Right renal cortex interstitium (tissue), 3 donors: ENCODE data around the gene FCHSD2. TPM values are rescaled to one million over a fixed set of nuclear protein-coding genes. Genes with fewer than 3 reads are reported as not detected.
"Not testable (repeated sequence)": the region's sequence is repeated elsewhere in the genome, so short reads cannot be mapped to it uniquely, and the experiment has no call there.

ENCODE experiments used
- DNase-seq, 3 donors: peaks; one replicate each; pipeline ENCODE4 v3.0.0-alpha.2; 2013; ENCODE audit warnings: low read depth in 3 of 3, low spot score in 2 of 3
- polyA plus RNA-seq, 3 donors: library from polyadenylated mRNA; unstranded; fragments of 120-200 nt; gene quantifications; one replicate each; pipeline ENCODE4 v1.2.1, GENCODE V29; 2013; ENCODE audit not compliant: insufficient read length in 3 of 3

FCHSD2 gene
- polyA plus RNA-seq, 3 donors: 43.7 to 49.7 (median 47.2) TPM

DNA sequence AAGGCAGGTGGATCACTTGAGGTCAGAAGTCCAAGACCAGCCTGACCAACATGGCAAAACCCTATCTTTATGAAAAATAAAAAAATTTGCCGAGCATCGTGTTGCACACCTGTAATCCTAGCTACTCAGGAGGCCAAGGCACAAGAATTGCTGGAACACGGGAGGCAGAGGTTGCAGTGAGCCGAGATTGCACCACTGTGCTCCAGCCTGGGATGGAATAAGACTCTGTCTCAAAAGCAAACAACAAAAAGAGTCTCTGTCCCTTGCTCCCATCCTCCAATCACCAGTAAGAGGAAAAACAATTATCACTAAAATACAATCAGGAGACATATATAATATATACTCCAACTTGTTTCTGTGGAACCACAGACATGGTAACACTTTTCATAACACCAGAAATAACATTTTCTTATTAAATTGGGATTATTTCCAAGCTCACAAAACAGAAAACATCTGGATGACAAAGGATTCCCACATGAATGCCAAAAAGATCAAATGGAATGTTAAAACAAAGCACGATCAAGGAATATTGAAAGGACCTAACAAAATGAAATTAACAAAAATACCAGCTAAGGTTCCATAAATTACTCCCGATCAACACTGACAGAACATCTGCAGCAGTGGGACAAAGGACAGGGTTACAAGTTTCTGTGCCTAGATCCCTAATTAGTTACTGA lies 15.2 kb downstream of the FCHSD2 start:
- DNase-seq: no peak

DNA sequence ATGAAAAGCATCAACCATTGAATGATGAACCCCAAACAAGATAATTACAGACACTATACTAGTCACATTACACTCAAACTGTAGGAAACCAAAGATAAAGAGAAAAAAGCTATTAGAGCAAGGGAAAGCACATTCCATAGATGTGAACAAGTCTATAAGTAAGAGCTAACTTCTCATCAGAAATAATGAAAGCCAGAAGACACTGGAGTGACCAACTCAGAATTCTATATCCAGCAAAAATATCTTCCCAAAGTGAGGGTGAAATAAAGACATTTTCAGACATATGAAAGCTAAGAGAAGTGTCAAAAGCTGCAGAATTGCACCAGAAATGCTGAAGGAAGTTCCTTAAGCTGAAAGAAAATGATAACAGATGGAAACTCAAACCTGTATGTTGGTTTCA lies 17.3 kb downstream of the FCHSD2 start:
- DNase-seq: no peak

DNA sequence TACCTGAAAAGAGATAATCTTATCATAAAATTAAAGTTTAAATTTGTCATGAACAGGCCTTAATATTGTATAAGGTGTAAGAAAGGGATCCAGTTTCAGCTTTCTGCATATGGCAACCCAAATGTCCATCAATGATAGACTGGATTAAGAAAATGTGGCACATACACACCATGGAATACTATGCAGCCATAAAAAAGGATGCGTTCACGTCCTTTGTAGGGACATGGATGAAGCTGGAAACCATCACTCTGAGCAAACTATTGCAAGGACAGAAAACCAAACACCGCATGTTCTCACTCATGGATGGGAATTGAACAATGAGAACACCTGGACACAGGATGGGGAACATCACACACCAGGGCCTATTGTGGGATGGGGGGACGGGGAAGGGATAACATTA lies 18.2 kb downstream of the FCHSD2 start:
- not testable (repeated sequence) for DNase-seq

DNA sequence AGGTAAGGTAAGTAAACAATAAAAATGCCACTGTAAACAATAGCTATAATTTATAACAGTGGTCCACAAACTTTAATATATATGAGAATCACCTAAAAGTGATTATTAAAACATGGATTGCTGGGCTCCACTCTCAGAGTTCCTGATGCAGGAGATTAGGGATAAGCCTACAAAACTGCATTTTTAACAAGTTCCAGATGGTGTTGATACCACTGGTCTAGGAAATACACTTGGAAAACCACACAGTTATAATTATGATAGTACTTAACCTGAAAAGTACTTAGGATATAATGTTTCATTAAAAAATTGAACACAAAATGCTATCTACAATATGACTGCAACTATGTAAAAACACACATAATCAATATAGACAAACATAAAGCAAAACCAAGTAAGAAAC lies 20.4 kb downstream of the FCHSD2 start:
- DNase-seq: no peak

DNA sequence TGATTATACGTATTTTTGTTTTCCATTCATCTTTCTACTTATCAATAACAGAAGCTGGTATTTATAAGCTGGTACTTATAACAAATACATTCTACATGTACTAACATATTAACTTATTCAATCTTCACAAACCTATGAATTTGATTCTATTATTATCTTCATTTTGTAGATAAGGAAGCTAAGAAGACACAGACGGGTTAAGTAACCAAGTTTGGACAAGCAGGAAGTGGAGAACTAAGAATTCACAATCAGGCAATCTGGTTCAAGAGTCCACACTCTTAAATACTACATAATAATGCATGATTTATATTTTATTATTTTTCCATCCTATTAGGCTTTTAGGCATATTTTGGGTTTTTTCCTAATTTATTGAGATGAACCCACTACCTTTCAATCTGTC lies 25.0 kb downstream of the FCHSD2 start:
- no peak for DNase-seq

- DNase-seq: no peak
These were observed 25.5 kb downstream of the FCHSD2 start for GRCh38 chr11:73116636-73117035.

DNA sequence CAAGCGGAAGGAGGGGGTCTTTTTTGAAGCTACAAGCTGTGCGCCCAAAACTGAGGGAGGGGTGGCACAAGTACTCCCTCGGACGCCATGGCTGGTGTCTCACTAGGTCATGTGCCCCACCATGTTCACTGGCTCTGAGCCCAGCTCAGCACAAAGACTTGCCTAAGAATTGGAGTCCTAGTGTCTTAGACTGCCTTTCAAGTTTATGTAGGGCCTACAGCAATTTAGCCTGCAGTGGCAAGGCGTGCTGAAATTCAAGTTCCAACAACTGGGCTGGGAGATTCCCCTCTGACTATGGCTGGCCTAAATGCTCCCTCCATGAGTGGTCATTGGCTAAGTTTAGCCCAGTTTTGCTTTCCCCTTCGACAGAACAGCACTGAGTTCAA lies 27.3 kb downstream of the FCHSD2 start:
- DNase-seq: no peak

- no peak for DNase-seq
These were observed 27.8 kb downstream of the FCHSD2 start for GRCh38 chr11:73114110-73114834.

- DNase-seq: no peak
These were observed 28.7 kb downstream of the FCHSD2 start for GRCh38 chr11:73113426-73113825.

DNA sequence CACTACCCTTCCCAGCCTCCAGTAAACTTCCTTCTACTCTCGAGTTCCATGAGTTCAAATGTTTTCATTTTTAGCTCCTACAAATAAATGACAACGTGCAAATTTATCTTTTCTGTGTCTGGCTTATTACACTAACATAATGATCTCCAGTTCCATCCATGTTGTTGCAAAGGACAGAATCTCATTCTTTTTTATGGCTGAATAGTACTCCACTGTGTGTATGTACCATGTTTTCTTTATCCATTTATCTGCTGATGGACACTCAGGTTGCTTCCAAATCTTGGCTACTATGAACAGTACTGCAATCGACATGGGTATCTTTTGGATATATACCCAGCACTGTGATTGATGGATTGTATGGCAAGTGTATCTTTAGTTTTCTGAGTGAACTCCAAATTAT lies 34.5 kb downstream of the FCHSD2 start:
- no peak for DNase-seq

DNA sequence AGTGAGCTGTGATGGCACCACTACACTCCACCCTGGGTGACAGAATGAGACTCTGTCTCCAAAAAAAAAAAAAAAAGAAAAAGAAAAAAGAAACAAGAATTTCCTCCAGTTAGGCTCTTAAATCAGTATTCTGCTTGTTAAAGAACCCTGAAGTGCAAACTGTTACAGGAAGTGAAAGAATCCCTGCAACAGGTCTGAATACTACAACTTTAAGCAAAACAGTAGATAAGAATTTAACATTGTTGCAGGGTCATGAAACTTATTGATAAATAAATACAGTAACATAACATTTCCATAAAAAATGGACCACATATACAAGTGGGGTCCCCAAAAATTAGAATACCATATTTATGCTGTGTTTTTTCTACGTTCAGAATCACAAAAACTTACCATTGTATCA lies 35.8 kb downstream of the FCHSD2 start:
- no peak for DNase-seq

DNA sequence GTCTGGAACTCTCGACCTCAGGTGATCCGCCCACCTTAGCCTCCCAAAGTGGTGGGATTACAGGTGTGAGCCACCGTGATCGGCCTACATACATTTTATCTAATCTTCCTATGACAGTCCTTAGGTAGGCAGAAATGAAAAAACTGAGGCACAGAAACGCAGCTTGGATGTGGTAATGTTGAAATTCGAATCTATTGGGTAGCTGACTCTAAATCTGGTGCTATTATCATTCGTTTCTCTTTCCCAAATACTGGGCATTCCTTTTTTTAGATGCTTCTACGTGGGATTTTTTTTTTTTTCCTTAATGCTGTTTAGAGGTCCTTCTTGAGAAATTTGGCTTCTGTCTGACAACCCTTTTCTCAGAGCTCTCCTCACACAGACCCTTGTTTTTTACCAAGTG lies 41.5 kb downstream of the FCHSD2 start:
- DNase-seq: no peak

DNA sequence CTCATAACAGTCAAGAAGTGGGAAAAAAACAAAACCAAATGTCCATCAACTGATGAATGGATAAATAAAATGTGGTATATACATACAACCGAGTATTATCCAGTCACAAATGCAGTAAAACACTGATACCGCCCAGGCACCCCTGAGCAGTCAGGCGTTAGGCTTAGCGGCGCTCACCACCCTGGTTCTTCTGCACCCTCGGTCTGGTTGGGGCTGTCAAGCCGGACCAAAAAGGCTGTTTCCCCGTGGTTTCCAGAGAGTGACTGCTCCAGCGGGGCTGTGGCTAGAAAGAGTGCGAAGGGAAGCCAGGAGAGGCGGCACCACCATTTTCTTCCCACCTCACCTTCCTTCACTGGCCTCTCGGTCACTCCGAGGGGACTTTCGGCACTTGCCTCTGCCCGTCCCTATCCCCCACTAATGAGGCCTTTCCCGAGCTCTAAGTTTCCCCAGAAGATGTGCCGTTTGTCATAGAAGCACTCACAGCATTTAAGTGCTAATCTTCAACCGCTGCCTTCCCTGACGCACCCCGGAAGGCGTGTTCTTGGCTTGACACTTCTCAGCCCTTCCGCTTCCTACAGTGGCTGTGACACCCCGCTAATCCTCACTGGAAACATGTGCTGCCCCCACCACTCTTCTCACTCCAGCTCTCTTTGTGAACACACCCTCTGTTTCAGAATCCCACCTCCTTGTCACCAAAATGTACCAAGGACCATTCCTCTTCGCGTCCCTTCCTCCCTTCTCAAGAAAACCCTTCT lies 42.4 kb downstream of the FCHSD2 start:
- DNase-seq: no peak

- DNase-seq: no peak
These were observed 46.5 kb downstream of the FCHSD2 start for GRCh38 chr11:73095613-73096012.

DNA sequence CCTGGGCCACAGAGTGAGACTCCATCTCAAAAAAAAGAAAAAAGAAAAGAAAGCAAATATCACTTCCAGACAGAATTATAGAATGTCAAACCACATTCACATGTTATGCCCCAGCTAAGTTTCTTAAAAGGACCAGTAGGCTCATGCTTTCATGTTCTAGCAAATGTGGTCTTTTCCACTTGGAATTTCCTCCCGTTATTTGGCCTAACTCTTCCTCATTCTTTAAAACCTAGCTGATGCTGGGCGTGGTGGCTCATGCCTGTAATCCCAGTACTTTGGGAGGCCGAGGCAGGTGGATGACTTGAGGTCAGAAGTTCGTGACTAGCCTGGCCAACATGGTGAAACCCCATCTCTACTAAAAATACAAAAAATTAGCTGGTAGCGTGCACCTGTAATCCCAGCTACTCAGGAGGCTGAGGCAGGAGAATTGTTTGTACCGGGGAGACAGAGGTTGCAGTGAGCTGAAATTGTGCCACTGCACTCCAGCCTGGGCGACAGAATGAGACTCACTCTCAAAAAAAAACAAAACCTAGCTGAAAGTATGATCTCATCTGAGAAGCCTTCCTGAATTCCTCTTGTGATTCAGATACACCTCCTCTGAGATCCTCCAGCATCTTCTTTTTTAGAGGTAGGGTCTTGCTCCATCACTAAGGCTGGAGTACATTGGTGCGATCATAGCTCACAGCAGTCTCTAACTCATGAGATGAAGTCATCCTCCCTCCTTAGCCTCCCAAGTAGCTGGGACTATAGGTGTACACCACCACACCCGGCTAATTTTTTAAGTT lies 50.4 kb downstream of the FCHSD2 start:
- no peak for DNase-seq

DNA sequence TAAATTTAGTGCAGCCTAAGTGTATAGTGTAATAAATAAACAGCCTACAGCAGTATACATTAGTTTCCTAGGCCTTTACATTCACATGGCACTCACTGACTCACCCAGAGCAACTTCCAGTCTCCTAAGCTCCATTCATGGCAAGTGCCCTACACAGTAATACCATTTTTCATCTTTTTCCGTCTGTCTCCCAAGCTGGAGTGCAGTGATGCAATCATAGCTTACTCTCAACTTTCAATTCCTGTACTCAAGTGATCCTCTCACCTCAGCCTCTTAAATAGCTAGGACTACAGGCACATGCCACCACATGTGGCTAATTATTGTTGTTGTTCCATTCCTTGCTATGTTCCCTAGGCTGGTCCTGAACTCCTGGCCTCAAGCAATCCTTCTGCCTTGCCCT lies 54.4 kb downstream of the FCHSD2 start:
- no peak for DNase-seq

DNA sequence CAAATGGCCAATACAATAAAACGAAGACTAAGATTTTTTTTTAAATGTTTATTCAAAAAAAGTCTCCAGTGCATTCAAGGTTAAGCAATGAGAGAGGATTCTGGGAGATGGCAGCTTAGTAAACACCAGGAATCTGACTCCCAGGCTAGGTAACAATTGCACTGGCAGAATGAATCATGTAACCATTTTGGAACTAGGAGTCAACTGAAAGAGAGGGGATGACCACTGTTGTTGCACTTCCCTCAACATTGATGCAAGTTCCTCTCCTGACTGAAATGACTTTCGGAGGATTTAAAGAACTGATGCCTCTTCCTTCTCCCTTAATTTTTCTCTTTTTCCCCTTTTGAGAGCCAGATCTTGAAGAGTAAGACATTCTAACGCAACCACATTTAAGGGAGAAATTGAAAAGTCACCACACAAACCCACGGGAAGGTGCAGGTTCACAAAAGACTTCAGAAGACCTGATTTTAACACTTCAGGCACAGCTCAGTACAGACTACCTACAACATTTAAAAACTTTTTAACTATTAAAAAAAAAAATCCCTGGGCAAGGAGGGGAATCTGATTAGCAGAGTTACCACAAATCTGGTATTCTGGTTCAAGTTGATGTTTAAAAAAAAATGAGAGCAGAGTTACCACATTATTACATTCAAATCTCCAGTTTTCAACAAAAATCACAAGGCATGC lies 56.8 kb downstream of the FCHSD2 start:
- no peak for DNase-seq

GRCh38 chr11:73078631-73079030 lies 63.5 kb downstream of the FCHSD2 start:
- DNase-seq: no peak

GRCh38 chr11:73077454-73077853 lies 64.7 kb downstream of the FCHSD2 start:
- no peak for DNase-seq

GRCh38 chr11:73074319-73074718 lies 67.8 kb downstream of the FCHSD2 start:
- no peak for DNase-seq
